BJ (cell line): ENCODE data around the gene CTNNA2. TPM values are rescaled to one million over a fixed set of nuclear protein-coding genes. Genes with fewer than 3 reads are reported as not detected.

Source experiments
- CTCF ChIA-PET: fragments of 350-600 bp; formaldehyde crosslinking; extraction: SDS; loops from one replicate; lab custom pipeline; 2021; ENCODE audit warnings: antibody characterized with exemption, inconsistent platforms; lab: Yijun Ruan, JAX
- POLR2A ChIA-PET: fragments of 300-600 bp; sonication (Branson Sonifier 250); formaldehyde crosslinking; extraction: SDS; loops from one replicate; lab custom pipeline; 2021; ENCODE audit warnings: antibody characterized with exemption; lab: Charles Lee
- DNase-seq: peaks from one replicate; pipeline ENCODE4 v3.0.0-alpha.2; 2011; ENCODE audit warnings: low read depth
- H3K27me3 ChIP-seq: 2 replicates; pipeline ENCODE4 v1.6.0; 2011; ENCODE audit warnings: low read length; ENCODE audit not compliant: control insufficient read depth, insufficient read depth
- H3K36me3 ChIP-seq: 2 replicates; pipeline ENCODE4 v1.5.1; 2011; ENCODE audit warnings: low read length; ENCODE audit not compliant: control insufficient read depth, insufficient read depth
- H3K4me3 ChIP-seq: 2 replicates; pipeline ENCODE4 v1.5.1; 2011; ENCODE audit warnings: low read depth, mild to moderate bottlenecking, control low read depth, low read length
- polyA plus RNA-seq: library from polyadenylated mRNA; depleted of rRNA; stranded (reverse); fragments of >200 nt; gene quantifications from 2 replicates; pipeline ENCODE4 v1.2.3, GENCODE V29; 2011
- TF ChIP-seq, protein P1 (sequence below): IDR thresholded peaks from 2 replicates; pipeline ENCODE4 v1.5.1; 2011; ENCODE audit warnings: low read depth, mild to moderate bottlenecking, control low read depth, inconsistent platforms, low read length, moderate library complexity; ENCODE audit not compliant: insufficient read depth

CTNNA2 gene
- polyA plus RNA-seq, 1 experiment, result not detected

DNA sequence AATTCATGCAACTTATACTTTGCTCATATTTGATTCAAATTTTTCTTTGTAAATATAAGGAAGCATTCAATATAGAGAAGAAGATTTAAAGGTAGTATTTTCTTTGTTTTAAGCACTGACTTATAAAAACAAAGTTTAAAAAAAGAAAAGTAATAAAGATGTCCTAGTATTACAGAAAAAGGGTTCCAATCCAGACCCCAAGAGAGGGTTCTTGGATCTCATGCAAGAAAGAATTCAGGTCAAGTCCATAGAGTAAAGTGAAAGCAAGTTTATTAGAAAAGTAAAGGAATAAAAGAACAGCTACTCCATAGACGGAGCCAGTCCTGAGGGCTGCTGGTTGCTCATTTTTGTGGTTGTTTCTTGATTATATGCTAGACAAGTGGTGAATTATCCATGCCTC, 267.9 kb downstream of the CTNNA2 start:
- no peak overlapping the region for H3K4me3 ChIP-seq
- no peaks in the 10 kb centered on the region for H3K27me3 ChIP-seq
- no peak for DNase-seq
- TF ChIP-seq, protein P1, sequence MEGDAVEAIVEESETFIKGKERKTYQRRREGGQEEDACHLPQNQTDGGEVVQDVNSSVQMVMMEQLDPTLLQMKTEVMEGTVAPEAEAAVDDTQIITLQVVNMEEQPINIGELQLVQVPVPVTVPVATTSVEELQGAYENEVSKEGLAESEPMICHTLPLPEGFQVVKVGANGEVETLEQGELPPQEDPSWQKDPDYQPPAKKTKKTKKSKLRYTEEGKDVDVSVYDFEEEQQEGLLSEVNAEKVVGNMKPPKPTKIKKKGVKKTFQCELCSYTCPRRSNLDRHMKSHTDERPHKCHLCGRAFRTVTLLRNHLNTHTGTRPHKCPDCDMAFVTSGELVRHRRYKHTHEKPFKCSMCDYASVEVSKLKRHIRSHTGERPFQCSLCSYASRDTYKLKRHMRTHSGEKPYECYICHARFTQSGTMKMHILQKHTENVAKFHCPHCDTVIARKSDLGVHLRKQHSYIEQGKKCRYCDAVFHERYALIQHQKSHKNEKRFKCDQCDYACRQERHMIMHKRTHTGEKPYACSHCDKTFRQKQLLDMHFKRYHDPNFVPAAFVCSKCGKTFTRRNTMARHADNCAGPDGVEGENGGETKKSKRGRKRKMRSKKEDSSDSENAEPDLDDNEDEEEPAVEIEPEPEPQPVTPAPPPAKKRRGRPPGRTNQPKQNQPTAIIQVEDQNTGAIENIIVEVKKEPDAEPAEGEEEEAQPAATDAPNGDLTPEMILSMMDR, result no peak
- POLR2A ChIA-PET, result no interaction called here
- CTCF ChIA-PET, result interaction anchor here (1.1 kb wide), 1 partner anchor 16 kb away, joined by 3 read pairs; no protein-coding TSS in a partner anchor
- no peaks in the 10 kb centered on the region for H3K36me3 ChIP-seq

DNA sequence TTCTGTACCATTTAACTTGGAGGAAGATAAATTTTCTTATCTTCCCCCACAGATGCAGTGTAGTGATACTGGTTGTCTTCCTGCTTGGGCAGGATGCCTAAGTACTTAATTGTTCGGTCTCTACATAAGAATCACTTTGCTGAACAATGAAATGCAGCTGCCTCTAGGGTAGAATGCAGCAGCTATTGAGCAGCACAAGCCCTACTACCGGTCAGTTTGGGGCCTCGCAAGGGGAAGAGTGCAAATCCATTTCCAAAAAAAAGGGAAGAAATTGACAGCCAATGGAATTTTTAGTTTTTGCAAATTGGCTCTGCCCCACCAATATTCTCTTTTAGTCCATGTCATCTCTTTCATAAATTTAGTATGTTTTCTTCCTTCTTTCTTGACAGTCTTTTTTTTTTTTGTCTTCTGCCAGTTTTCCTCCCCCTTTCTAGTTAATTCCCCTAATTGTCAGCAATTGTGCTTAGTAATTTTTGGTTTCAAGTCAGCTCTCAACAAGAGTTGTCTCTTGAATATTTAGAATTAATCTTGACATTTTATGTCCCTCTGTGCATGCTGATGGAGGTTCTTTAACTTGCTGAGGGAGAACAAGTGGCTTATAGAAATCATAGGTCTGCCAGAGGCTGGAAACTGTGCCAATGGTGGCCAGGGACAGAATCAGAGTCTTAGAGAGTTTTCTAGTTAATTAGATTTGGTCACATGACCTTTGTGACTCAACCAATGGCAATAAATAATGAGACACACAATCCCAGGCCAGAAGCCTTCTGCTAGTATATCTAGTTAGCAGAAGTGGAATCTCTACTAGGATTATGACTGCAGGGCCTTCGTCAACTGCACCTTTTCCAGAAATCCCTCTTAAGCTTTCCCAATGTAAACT, 270.0 kb downstream of the CTNNA2 start:
- TF ChIP-seq, protein P1, result no peak
- Histone ChIP-seq H3K36me3 (no peaks in the 10 kb centered on the region), H3K4me3 (no peak overlapping the region), H3K27me3 (no peaks in the 10 kb centered on the region)
- POLR2A ChIA-PET, result no interaction called here
- CTCF ChIA-PET, result no interaction called here
- DNase-seq, result no peak

DNA sequence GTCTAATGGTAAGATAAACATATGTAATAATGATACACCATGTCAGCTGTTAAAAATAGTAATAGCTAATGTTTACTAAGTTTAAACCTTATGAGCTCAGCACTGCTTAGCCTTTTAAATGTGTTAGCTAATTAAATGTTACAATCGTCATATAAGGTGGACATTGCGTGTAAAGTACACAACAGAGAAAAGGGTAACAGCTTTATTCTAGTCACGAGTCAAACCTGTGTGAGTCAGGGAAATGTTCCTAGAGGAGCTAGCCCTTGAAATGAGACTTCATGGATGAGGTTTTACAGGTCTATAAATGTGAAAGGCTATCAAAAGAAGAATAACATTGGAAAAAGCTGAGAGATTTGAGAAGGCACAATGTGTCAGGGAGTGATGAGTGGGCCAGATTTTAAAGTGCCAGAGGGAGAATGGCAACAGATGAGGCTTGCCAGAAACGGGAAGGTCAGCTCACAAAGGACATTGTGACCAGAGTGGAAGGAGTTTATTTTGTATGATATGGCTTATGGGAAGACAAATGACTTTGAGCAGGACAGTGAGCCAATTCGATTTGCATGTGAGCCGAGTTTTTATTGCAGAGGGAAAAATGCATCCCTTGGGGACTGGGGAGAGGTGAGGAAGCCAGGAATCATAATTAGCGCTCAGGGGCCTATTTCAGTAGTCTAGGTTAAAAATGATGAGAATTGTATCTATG, 276.3 kb downstream of the CTNNA2 start:
- ChIA-PET POLR2A (no interaction called here), CTCF (no interaction called here)
- TF ChIP-seq, protein P1, result no peak
- H3K4me3 ChIP-seq, result no peak overlapping the region
- no peak for DNase-seq
- H3K27me3 ChIP-seq, result no peaks in the 10 kb centered on the region
- no peaks in the 10 kb centered on the region for H3K36me3 ChIP-seq

DNA sequence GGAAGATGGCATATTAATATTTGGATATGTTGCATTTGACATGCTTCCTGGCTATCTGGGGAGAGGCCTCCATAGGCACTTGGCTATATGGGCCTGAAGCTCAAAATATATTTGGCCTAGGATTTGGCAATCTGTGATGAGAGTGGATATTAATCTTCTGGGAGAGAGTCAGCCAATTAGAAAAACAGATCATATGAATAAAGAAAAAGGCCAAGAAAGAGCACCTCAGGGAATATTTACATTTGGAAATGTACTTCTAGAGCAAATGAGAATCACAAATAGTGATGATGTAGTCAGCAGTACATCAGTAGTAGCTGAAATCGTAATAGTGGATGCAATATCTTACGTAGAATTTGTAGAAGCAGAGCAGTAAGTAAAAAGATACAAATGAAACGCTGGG, 277.0 kb downstream of the CTNNA2 start:
- no peak for DNase-seq
- H3K4me3 ChIP-seq, result no peak overlapping the region
- no peaks in the 10 kb centered on the region for H3K36me3 ChIP-seq
- POLR2A ChIA-PET, result no interaction called here
- CTCF ChIA-PET, result no interaction called here
- H3K27me3 ChIP-seq, result no peaks in the 10 kb centered on the region
- TF ChIP-seq, protein P1, result no peak

DNA sequence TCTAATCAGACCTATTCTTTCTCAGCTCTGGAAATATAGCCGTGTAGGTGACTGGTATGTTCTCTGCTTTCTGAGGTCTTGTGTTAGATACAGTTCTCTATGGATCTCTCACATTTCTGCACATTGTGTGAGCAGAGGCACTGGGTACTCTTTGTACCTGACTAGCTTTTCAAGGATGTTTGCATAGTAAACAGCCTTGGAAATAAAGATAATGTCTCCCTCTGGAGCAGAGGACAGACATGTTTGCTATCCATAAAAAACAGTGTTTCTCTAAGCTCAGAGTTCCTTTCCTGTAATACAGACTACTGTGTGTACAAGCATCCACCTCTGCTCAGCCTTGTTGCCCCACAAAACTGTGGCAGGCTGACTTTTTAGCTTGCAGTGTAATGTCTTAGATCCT, 279.2 kb downstream of the CTNNA2 start:
- H3K27me3 ChIP-seq, result no peaks in the 10 kb centered on the region
- ChIA-PET POLR2A (no interaction called here), CTCF (interaction anchor here (0.6 to 0.9 kb wide), 2 partner anchors 19 to 20 kb away, joined by 3 read pairs; no protein-coding TSS in a partner anchor)
- no peak overlapping the region for H3K4me3 ChIP-seq
- TF ChIP-seq, protein P1, result no peak
- H3K36me3 ChIP-seq, result no peaks in the 10 kb centered on the region
- no peak for DNase-seq
